Endothelial cell of umbilical vein (primary cell): ENCODE results near the gene SSR1. TPM values are rescaled to one million over a fixed set of nuclear protein-coding genes. Genes with fewer than 3 reads are reported as not detected.

Experiments used
- BruUV-seq: library from RNA; stranded (reverse); fragments of 400-500 nt; replicated peaks from 2 replicates; lab custom pipeline; 2021; lab: Mats Ljungman, UMichigan
- CTCF ChIA-PET: fragments of 300-600, 350-600 bp; sonication (Branson Sonifier 250); formaldehyde crosslinking; loops from one replicate; lab custom pipeline; 2021; ENCODE audit warnings: antibody characterized with exemption, inconsistent platforms; lab: Charles Lee
- POLR2A ChIA-PET: fragments of 300-600, 350-600 bp; sonication (Branson Sonifier 250); formaldehyde crosslinking; loops from one replicate; lab custom pipeline; 2021; ENCODE audit warnings: antibody characterized with exemption, inconsistent platforms; lab: Charles Lee
- DNase-seq: peaks from one replicate; pipeline ENCODE4 v3.0.0-alpha.2; 2011; ENCODE audit warnings: low read depth, low spot score
- FAIRE-seq: peaks from 2 replicates; lab custom pipeline; 2011; peaks lifted over from hg19 to GRCh38; lab: Jason Lieb, UNC
- H2AFZ ChIP-seq: 2 replicates; pipeline ENCODE4 v1.6.0; 2012; ENCODE audit warnings: low read depth, low read length, control low read depth, inconsistent platforms
- H3K27ac ChIP-seq: 2 replicates; pipeline ENCODE4 v1.5.1; 2011; ENCODE audit warnings: low read depth, mild to moderate bottlenecking, control low read depth, low read length, moderate library complexity; ENCODE audit not compliant: insufficient read depth
- H3K27me3 ChIP-seq, 2 experiments: 2 replicates each; pipeline versions ENCODE4 v1.6.0 to v1.6.1; 2011; ENCODE audit warnings: low read length in 2 of 2, mixed read lengths in 1 of 2; ENCODE audit not compliant: control insufficient read depth in 2 of 2, insufficient read depth in 2 of 2
- H3K36me3 ChIP-seq, 2 experiments: 2 replicates in 1 of 2; 3 replicates in 1 of 2; pipeline ENCODE4 v1.5.1; 2011; ENCODE audit warnings: low read length in 2 of 2, mild to moderate bottlenecking in 1 of 2, moderate library complexity in 1 of 2; ENCODE audit not compliant: control insufficient read depth in 2 of 2, insufficient read depth in 2 of 2; ENCODE audit errors: extremely low read depth in 1 of 2
- H3K4me1 ChIP-seq: 3 replicates; pipeline ENCODE4 v1.5.1; 2011; ENCODE audit warnings: mild to moderate bottlenecking, low read length; ENCODE audit not compliant: control insufficient read depth, insufficient read depth; ENCODE audit errors: extremely low read depth
- H3K4me2 ChIP-seq: 2 replicates; pipeline ENCODE4 v1.6.1; 2011; ENCODE audit warnings: low read length, control low read depth, mixed read lengths; ENCODE audit not compliant: insufficient read depth
- H3K4me3 ChIP-seq, 3 experiments: fragments of 200-600 bp in 1 of 3; sonication (generic), shearing (Covaris generic) in 1 of 3; replicated peaks in 1 of 3; 2 replicates each; pipeline ENCODE4 v1.5.1; 2011 to 2016; ENCODE audit warnings: control low read depth in 3 of 3, low read length in 3 of 3, mild to moderate bottlenecking in 2 of 3, inconsistent platforms in 1 of 3, low read depth in 1 of 3, moderate library complexity in 1 of 3; ENCODE audit not compliant: insufficient read depth in 1 of 3
- H3K79me2 ChIP-seq: 2 replicates; pipeline ENCODE4 v1.6.0; 2012; ENCODE audit warnings: low read length, inconsistent platforms; ENCODE audit not compliant: control insufficient read depth, insufficient read depth
- H3K9ac ChIP-seq: replicated peaks from 2 replicates; pipeline ENCODE3; 2011; ENCODE audit warnings: low read length, control low read depth; ENCODE audit not compliant: insufficient read depth; ENCODE audit errors: extremely low read depth
- H3K9me1 ChIP-seq: replicated peaks from 3 replicates; pipeline ENCODE4 v1.6.0; 2011; ENCODE audit warnings: mild to moderate bottlenecking, low read length; ENCODE audit not compliant: control insufficient read depth, insufficient read depth; ENCODE audit errors: extremely low read depth
- H3K9me3 ChIP-seq: replicated peaks from 2 replicates; pipeline ENCODE4 v1.5.1; 2012; ENCODE audit warnings: low read length, inconsistent platforms; ENCODE audit not compliant: control insufficient read depth, insufficient read depth
- H4K20me1 ChIP-seq: replicated peaks from 2 replicates; pipeline ENCODE3; 2011; ENCODE audit warnings: mild to moderate bottlenecking, low read length; ENCODE audit not compliant: control insufficient read depth, insufficient read depth; ENCODE audit errors: extremely low read depth
- CTCF ChIP-seq, 2 donors: IDR thresholded peaks; 1 replicate in 1 of 2; 2 replicates in 1 of 2; pipeline ENCODE4 v1.5.1; 2011; ENCODE audit warnings: low read length in 2 of 2, mild to moderate bottlenecking in 2 of 2, moderate library complexity in 2 of 2, control low read depth in 1 of 2, inconsistent platforms in 1 of 2, low read depth in 1 of 2; ENCODE audit not compliant: insufficient read depth in 1 of 2; ENCODE audit errors: extremely low read depth in 1 of 2
- EZH2 ChIP-seq: IDR thresholded peaks from 2 replicates; pipeline ENCODE4 v1.6.1; 2012; ENCODE audit warnings: borderline replicate concordance, low read depth, mild to moderate bottlenecking, moderate library complexity, low read length, inconsistent platforms; ENCODE audit not compliant: severe bottlenecking
- FOS ChIP-seq: IDR thresholded peaks from 2 replicates; pipeline ENCODE4 v1.6.1; 2011; ENCODE audit warnings: mild to moderate bottlenecking, low read length, moderate library complexity, borderline replicate concordance; ENCODE audit not compliant: insufficient read depth
- GATA2 ChIP-seq: IDR thresholded peaks from 2 replicates; pipeline ENCODE4 v1.7.0; 2011; ENCODE audit warnings: low read depth, mild to moderate bottlenecking, moderate library complexity, mixed read lengths, low read length; ENCODE audit not compliant: insufficient read length, insufficient read depth
- JUN ChIP-seq: IDR thresholded peaks from 2 replicates; pipeline ENCODE4 v1.6.1; 2011; ENCODE audit warnings: borderline replicate concordance, low read depth; ENCODE audit not compliant: insufficient read length, insufficient read depth
- MAX ChIP-seq: IDR thresholded peaks from 2 replicates; pipeline ENCODE4 v1.6.1; 2011; ENCODE audit not compliant: insufficient read depth, insufficient read length
- MYC ChIP-seq: IDR thresholded peaks from one replicate; pipeline ENCODE4 v1.6.1; 2011; ENCODE audit warnings: mild to moderate bottlenecking, low read depth, low read length
- POLR2A ChIP-seq: IDR thresholded peaks from 2 replicates; pipeline ENCODE4 v1.6.1; 2012; ENCODE audit warnings: low read depth, mild to moderate bottlenecking, control low read depth, low read length
- POLR2AphosphoS5 ChIP-seq: IDR thresholded peaks from 2 replicates; pipeline ENCODE4 v1.6.1; 2012; ENCODE audit warnings: low read depth, mild to moderate bottlenecking, control low read depth, low read length, moderate library complexity; ENCODE audit not compliant: insufficient read depth
- dilution Hi-C: fragments of 300-500 bp; cut with MboI; formaldehyde crosslinking; loops from one replicate; pipeline ENCODE4 v1.15.0; 2019; ENCODE audit warnings: low sequenced_read_pairs; ENCODE audit not compliant: extremely low pct_ligation_motif_present
- intact Hi-C: fragments of 100-400 bp; cut with micrococcal nuclease; formaldehyde crosslinking; loops from one replicate; pipeline ENCODE4 v1.10.0; 2022
- polyA plus RNA-seq, 4 experiments: library from polyadenylated mRNA; depleted of rRNA in 3 of 4; stranded (reverse) in 3 of 4; unstranded in 1 of 4; fragments of >200 nt; gene quantifications; 2 replicates each; pipeline versions ENCODE4 v1.2.1 to v1.2.3, GENCODE V29; 2011 to 2012; ENCODE audit warnings: missing spikeins in 1 of 4
- total RNA-seq: library from RNA; stranded (reverse); gene quantifications from 2 replicates; pipeline ENCODE4 v1.2.3, GENCODE V29; 2021

Gene SSR1
- total and polyA plus RNA-seq, 2 donors (not counting 3 experiments of a cell fraction or from before 2014, with no cell fraction given) = 70.7 to 187 TPM

GRCh38 chr6:7335519-7335918 is 22.5 kb upstream of the SSR1 start:
- POLR2A ChIA-PET = no interaction called here
- DNase-seq = no peak
- H3K36me3 ChIP-seq = no peaks in the 10 kb centered on the region
- CTCF ChIA-PET = interaction anchor here (1.9 kb wide), 2 partner anchors 11 to 60 kb away, joined by 6 read pairs; no protein-coding TSS in a partner anchor
- dilution Hi-C loops (no loop called here), intact Hi-C loops (no loop called here)
- H3K27ac ChIP-seq = no peak overlapping the region
- BruUV-seq = no TSS peak
- no peaks in the 10 kb centered on the region for H4K20me1 ChIP-seq
- peaks cover 10 to 13% of the 10 kb centered on the region in 2 experiments for H3K27me3 ChIP-seq
- no peaks in the 10 kb centered on the region for H3K79me2 ChIP-seq
- H3K9me3 ChIP-seq = no peaks in the 10 kb centered on the region
- no peak overlapping the region for H3K4me2 ChIP-seq
- no peak overlapping the region for H3K9ac ChIP-seq
- H3K4me1 ChIP-seq = no peaks in the 10 kb centered on the region
- H2AFZ ChIP-seq = no peak overlapping the region
- H3K4me3 ChIP-seq = no peak overlapping the region
- no peak for FAIRE-seq
- no peaks in the 10 kb centered on the region for H3K9me1 ChIP-seq
- TF ChIP-seq FOS (no peak), MYC (no peak), POLR2A (no peak), CTCF (IDR thresholded peaks at IDR 0.05; ENCODE audit: extremely low read depth in 1 of 2, insufficient read depth in 1 of 2, low read depth in 1 of 2, low read length in 2 of 2) (no peak), GATA2 (no peak), JUN (no peak), MAX (no peak), EZH2 (no peak), POLR2AphosphoS5 (no peak)
